ENCODE measurements around the gene UNC5CL. TPM values are rescaled to one million over a fixed set of nuclear protein-coding genes. Genes with fewer than 3 reads are reported as not detected.
A peak's percentile ranks its signal among the peaks of the same experiment; 100 is the strongest.

Gene UNC5CL
- polyA plus RNA-seq (ENCODE audit: insufficient read length in 4 of 4) = 1 to 10 TPM; 1.1 to 8.5 (median 6.1) TPM

- no peak for DNase-seq (ENCODE audit: low read depth in 4 of 4, low spot score in 3 of 4)
These were observed at the start of gene UNC5CL for GRCh38 chr6:41039060-41039998. UNC5CL (minus strand) TSS chr6:41039221; CDS start chr6:41035074, 4,147 bp downstream.

GRCh38 chr6:41088451-41088850 lies 49.4 kb upstream of the UNC5CL start:
- DNase-seq (ENCODE audit: low read depth in 4 of 4, low spot score in 3 of 4) = no peak

GRCh38 chr6:41085182-41085581 lies 46.2 kb upstream of the UNC5CL start:
- no peak for DNase-seq (ENCODE audit: low read depth in 4 of 4, low spot score in 3 of 4)

GRCh38 chr6:41083072-41083471 lies 44.1 kb upstream of the UNC5CL start:
- DNase-seq (ENCODE audit: low read depth in 4 of 4, low spot score in 3 of 4) = no peak

GRCh38 chr6:41080621-41081020 lies 41.6 kb upstream of the UNC5CL start:
- no peak for DNase-seq (ENCODE audit: low read depth in 4 of 4, low spot score in 3 of 4)

GRCh38 chr6:41079080-41079479 lies 40.1 kb upstream of the UNC5CL start:
- no peak for DNase-seq (ENCODE audit: low read depth in 4 of 4, low spot score in 3 of 4)

GRCh38 chr6:41078101-41078500 lies 39.1 kb upstream of the UNC5CL start:
- DNase-seq (ENCODE audit: low read depth in 4 of 4, low spot score in 3 of 4) = no peak

- no peak for DNase-seq (ENCODE audit: low read depth in 4 of 4, low spot score in 3 of 4)
These were observed 38.5 kb upstream of the UNC5CL start for GRCh38 chr6:41077536-41077935.

GRCh38 chr6:41075651-41076626 lies 36.9 kb upstream of the UNC5CL start:
- no peak for DNase-seq (ENCODE audit: low read depth in 4 of 4, low spot score in 3 of 4)

- DNase-seq (ENCODE audit: low read depth in 4 of 4, low spot score in 3 of 4) = no peak
These were observed 35.8 kb upstream of the UNC5CL start for GRCh38 chr6:41074692-41075436.

- no peak for DNase-seq (ENCODE audit: low read depth in 4 of 4, low spot score in 3 of 4)
These were observed 35.1 kb upstream of the UNC5CL start for GRCh38 chr6:41073968-41074691.

- peak; percentile 73 to 79 (median 78) for DNase-seq (ENCODE audit: low read depth in 4 of 4, low spot score in 3 of 4)
These were observed 34.4 kb upstream of the UNC5CL start for GRCh38 chr6:41073203-41073967.

GRCh38 chr6:41072836-41073202 lies 33.8 kb upstream of the UNC5CL start, which contains the start of gene NFYA:
NFYA (plus strand) TSS chr6:41072974; CDS start chr6:41079090, 6,116 bp downstream.
- DNase-seq (ENCODE audit: low read depth in 4 of 4, low spot score in 3 of 4) = no peak

GRCh38 chr6:41071923-41072835 lies 33.2 kb upstream of the UNC5CL start, which contains the start of gene OARD1:
OARD1 (minus strand) TSS chr6:41072356; CDS start chr6:41071634, 722 bp downstream.
- DNase-seq (ENCODE audit: low read depth in 4 of 4, low spot score in 3 of 4) = peak; percentile 99 to 100 (median 99)

- peak in 1 of 4 donors; percentile 78 for DNase-seq (ENCODE audit: low read depth in 4 of 4, low spot score in 3 of 4)
These were observed 32.5 kb upstream of the UNC5CL start for GRCh38 chr6:41071501-41071922.

GRCh38 chr6:41066867-41067304 lies 27.9 kb upstream of the UNC5CL start:
- peak in 1 of 4 donors; percentile 62 for DNase-seq (ENCODE audit: low read depth in 4 of 4, low spot score in 3 of 4)

- no peak for DNase-seq (ENCODE audit: low read depth in 4 of 4, low spot score in 3 of 4)
These were observed 26.6 kb upstream of the UNC5CL start for GRCh38 chr6:41065550-41066026.

Data from left renal pelvis (tissue), 4 donors.